ENCODE measurements around the gene VPREB3.
A peak's percentile ranks its signal among the peaks of the same experiment; 100 is the strongest.
"Not testable (repeated sequence)": the region's sequence is repeated elsewhere in the genome, so short reads cannot be mapped to it uniquely, and the experiment has no call there.

The VPREB3 gene

DNA sequence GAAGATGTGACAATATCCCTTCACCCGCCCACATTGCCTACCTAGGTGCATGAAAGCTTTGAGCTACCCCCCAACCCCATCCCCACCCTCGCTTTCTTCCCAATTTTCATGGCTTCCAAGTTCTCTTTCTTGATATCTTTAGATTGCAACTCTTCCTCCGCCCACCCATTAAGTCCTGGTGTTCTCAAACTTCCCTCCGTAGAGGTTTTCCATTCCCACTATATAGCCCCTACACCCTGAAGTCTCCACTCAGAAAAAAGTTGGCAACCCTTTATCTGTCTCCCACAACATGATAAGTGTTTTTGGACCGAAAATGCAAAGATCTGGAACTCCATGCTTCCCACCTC, 3.9 kb downstream of the VPREB3 start:
- DNase-seq (ENCODE audit: low read depth, low spot score), result no peak
- peak overlapping the region; percentile 82 for H3K4me3 ChIP-seq (ENCODE audit: low read length)

DNA sequence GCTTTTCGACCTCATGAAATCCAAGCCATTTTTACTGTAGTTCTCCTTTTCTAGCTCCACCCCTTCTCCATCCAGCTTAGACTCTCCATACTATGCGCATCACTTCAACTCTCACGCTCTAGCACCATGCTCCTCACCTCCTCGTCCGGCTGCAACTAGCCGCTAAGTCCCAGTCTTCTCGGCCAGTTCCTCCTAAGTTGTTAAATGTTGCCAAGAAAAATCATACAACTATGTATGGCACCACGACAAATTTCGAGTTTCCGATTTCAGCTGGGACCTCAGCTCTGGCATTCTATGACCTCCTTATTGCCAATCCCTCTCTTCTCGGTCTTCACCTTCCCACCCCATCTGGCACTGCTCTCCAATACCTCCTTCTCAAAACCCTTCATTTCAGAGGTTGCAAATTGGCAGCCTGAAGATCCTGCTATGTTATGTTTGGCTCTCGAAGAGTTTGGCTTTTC, 4.4 kb downstream of the VPREB3 start:
- H3K4me3 ChIP-seq (ENCODE audit: low read length), result peak overlapping the region; percentile 82
- no peak for DNase-seq (ENCODE audit: low read depth, low spot score)

DNA sequence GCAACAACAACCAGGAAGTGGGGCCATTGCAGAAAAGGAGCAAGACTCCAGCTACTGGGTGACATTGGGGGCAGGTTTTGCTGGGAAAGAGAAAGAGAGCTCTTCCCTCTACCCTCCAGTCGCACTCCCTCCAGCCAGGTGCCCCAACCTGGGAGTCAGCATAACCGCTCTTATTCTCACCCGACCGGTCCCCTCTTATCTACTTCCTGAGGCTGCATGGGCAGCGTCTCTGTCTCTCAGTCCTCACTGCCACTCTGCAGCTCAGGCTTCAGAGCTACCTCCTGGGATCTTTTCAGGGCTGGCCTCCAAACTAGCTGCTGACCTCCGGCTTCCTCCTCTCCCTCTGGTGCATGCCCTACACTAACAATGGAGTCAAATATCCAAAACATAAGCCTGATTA, 8.4 kb downstream of the VPREB3 start:
- no peak overlapping the region for H3K4me3 ChIP-seq (ENCODE audit: low read length)
- DNase-seq (ENCODE audit: low read depth, low spot score), result no peak

DNA sequence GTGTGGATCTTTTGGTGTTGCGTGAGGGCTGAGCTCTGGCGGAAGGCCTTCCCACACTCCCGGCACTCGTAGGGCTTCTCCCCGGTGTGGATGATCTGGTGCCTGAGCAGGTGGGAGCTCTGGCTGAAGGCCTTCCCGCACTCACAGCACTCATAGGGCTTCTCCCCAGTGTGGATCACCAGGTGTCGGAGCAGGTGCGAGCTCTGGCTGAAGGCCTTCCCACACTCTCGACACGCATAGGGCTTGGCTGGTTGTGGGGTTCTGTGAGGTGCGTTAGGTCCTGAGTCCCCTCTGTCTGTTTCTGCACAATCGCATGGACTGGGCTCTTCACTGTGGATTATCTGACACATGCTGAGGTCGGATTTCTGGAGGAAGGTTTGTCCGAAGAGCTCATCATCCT, 9.7 kb downstream of the VPREB3 start:
- no peak overlapping the region for H3K4me3 ChIP-seq (ENCODE audit: low read length)
- no peak for DNase-seq (ENCODE audit: low read depth, low spot score)

DNA sequence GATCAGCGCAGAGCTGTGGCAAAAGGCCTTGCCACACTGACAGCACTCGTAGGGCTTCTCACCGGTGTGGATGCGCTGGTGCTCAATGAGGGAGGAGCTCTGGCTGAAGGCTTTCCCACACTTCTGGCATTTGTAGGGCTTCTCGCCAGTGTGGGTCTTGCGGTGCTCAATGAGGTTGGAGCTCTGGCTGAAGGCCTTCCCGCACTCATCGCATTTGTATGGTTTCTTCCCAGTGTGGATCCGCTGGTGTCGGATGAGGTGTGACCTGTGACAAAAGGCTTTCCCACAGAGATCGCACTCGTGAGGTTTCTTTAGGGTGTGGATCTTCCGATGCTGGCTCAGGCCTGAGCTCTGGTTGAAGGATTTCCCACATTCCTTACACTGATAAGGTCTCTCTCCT, 10.2 kb downstream of the VPREB3 start:
- no peak for DNase-seq (ENCODE audit: low read depth, low spot score)
- no peak overlapping the region for H3K4me3 ChIP-seq (ENCODE audit: low read length)

DNA sequence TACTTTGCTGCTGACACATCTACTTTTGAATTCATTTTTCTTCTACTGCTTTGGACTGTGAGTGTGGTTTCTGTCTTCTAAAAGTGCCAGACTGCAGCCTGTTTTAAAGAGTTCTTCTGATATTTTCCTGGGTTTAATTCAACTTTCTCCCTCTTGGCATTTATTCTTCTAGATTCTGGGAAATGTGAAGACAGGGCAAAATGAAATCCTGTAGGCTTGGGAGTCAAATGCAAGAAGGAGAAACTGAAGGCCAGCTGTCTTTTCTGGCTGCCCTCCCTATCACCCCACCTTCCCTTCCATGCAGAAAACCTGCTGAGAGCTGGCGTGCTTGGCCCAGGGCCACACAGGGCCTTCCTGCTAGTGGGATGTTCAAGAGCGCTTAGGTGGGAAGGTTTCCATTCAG, 10.9 kb downstream of the VPREB3 start:
- no peak overlapping the region for H3K4me3 ChIP-seq (ENCODE audit: low read length)
- no peak for DNase-seq (ENCODE audit: low read depth, low spot score)

DNA sequence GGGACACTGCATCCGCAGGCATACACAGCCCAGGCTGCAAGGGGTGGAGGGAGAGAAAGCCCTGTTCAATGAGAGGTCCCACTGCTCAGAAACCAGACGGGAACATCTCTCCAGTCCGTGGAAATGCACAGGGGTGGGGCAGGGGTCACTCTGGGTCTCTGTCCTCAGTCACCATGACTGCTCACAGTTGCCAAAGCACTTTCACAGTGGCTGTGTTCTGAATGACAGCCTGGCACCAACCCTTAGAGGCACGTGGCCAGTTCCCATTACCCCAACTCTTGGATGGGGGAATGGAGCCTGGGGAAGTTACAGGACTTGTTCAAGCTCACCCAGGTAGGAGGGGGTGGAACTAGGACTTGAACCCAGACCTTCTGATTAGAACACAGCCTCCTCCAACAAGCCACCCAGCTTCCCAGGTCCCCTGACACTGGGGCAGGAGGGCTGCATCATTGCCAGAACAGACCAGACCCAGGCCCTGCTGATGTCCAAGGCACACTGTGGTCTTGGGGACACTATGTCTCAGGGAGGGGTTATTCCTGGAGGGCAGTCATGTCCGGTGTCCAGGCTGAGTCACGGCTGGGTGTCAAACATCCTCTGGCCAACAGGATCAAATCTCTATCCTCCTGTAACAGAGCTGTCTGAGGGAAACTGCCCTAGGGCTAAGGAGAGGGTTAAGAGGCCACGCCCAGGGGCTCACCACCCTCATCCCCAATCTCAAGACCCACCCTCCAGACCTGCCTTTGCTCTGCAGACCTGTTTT, 11.5 kb downstream of the VPREB3 start:
- no peak for DNase-seq (ENCODE audit: low read depth, low spot score)
- no peak overlapping the region for H3K4me3 ChIP-seq (ENCODE audit: low read length)

DNA sequence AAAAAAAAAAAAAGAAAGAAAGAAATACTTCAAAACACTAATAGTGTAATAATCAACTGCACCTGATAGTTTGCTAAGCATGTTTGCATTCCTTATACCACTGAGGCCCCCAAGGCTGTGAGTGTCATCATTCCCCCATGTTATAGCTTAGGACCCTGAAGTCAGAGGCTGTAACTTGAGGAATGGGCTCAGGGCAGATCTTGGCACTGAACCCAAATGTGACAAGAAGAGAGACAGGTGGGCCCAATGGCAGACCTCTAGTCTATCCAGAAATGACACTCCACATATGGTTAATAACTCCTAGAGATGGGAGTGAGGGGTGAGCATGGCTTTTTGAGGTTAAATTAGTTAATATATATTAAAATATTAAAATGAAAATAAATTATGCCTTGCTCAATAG, 16.5 kb downstream of the VPREB3 start:
- no peak overlapping the region for H3K4me3 ChIP-seq (ENCODE audit: low read length)
- no peak for DNase-seq (ENCODE audit: low read depth, low spot score)

DNA sequence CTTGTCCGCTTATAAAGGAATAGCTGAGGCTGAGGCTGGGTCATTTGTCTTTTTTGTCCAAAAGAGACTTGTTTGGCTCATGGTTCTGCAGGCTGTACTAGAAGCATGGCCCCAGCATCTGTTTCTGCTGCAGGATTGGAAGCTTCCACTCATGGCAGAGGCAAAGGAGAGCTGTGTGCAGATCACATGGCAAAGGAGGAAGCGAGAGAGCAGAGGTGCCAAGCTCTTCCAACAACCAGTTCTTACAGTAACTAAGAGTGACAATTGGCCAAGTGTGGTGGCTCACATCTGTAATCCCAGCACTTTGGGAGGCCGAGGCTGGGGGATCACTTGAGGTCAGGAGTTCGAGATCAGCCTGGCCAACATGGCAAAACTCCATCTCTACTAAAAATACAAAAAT, 26.1 kb downstream of the VPREB3 start:
- not testable (repeated sequence) for DNase-seq (ENCODE audit: low read depth, low spot score)

DNA sequence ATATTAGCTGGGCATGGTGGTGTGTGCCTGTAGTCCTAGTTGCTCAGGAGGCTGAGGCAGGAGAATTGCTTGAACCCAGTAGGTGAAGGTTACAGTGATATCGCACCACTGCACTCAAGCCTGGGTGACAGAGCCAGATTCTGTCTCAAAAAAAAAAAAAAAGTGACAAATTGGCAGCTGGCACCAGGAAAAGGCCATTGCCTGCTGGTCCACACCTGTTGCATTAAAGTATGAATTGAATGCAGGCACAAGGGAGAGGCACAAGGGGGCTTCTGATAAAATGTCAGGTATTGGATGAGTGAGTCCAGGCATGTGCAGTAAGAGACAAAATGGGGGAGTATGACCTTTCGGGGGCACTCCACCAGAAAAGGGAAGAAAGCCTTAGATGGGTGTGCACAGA, 31.5 kb downstream of the VPREB3 start:
- no peak for DNase-seq (ENCODE audit: low read depth, low spot score)

More for the DNA sequence above, 26.1 kb downstream of the VPREB3 start:
- not testable (repeated sequence) for H3K4me3 ChIP-seq (ENCODE audit: low read length)

DNA sequence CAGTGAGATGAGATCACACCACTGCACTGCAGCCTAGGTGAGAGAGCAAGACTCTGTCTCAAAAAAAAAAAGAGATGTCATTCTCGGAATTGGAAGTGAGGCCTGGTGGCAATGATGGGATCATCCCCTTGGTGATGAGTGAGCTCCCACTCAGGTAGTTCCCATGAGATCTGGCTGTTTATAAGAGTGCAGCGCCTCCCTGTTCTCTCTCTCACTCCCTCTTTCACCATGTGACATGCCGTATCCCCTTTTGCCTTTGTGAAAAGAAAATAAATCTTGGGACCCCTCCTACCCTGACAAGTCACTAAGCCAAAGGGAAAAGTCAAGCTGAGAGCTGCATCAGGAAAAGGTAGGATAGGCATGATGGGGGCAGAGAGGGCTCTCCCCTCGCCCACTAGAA, 32.1 kb downstream of the VPREB3 start:
- no peak overlapping the region for H3K4me3 ChIP-seq (ENCODE audit: low read length)
- DNase-seq (ENCODE audit: low read depth, low spot score), result no peak

More for the DNA sequence above, 31.5 kb downstream of the VPREB3 start:
- no peak overlapping the region for H3K4me3 ChIP-seq (ENCODE audit: low read length)

DNA sequence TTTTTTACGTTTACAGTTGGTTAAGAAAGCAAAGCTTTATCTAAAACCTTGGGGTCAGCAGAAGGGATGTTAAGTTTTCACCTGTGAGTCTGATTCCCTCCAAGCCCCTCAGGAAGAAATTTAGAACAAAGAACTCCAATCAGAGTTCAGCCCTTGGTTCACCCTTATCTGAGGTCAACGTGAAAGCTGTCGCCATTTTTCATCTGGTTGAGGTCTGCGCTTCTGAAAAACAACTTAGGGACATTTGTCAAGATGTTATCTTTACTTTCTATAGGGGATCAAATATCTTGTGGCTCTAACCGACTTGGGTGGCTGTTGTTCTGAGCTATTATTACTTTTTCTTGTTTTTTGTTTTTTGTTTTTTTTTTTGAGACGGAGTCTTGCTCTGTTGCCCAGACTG, 33.4 kb downstream of the VPREB3 start:
- H3K4me3 ChIP-seq (ENCODE audit: low read length), result no peak overlapping the region
- DNase-seq (ENCODE audit: low read depth, low spot score), result no peak

DNA sequence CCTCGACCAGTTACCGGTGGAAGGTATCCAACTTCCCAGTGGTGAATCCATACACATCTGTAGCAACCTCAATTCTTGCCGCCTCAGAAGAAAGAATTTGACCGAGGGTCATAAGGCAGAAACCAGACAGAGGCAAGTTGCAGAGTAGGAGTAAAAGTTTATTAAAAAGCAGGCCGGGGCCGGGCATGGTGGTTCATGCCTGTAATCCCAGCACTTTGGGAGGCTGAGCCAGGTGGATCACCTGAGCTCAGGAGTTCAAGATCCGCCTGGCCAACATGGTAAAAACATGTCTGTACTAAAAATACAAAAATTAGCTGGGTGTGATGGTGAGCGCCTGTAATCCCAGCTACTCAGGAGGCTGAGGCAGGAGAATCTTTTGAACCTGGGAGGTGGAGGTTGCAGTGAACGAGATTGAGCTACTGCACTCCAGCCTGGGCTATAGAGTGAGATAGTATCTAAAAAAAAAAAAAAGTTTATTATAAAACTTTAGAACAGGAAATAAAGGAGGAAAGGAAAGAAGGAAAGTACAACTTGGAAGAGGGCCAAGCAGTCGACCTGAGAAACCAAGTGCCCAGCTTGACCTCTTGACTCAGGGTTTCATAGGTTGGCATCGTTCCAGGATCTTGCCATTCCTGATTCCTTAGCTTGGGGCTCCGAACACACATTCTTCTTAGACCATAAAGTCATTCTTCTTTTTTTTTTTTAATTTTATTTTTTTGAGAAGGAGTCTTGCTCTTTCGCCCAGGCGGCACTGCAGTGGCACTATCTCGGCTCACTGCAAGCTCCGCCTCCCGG, 35.7 kb downstream of the VPREB3 start:
- H3K4me3 ChIP-seq (ENCODE audit: low read length), result no peak overlapping the region
- no peak for DNase-seq (ENCODE audit: low read depth, low spot score)

DNA sequence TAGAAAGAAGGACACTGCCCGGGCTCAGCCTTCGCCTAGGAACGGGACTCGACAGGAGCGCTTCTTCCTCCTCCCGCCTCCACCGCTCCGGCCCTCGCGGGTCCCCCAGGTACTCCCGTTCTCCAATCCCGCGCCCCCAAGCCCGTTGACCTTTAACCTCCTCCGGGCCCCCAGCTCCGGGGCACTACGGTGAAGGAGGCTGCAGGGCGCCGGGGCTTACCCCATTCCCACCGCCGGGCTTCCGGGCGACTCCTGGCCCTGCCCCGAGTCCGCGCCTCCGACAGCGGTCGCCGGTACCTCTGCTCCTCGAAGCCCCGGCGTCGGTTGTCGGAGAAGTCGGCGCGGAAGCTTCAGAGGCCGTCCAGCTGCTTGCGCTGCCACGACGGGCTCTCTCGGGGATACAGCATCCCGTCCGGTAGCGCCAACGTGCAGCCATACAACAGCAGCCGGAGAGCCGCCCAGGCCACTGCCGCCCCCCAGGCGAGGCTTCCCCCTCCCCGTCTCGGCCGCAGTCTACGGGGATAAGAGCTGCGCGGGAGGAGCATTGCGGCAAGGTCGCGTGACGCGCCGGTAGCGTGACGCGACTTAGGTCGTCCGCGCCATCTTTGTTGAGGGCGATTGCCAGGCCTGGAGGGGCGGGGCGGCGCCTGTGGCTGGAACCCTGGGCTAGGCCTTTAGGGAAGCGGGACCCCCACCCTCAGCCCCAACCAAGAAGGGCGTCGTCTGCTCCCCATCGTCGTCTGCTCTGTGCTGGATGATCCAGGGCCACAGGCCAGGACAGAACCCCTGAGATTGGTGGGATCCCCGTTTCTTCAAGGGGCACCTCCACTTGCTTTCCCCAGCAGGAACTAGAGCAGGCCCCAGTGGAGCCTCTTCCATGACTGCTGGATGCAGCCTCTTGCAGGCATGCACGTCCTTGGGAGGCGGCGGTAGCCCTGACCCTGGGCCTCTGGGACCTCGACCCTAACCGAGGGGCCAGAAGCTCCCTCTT, 37.1 kb downstream of the VPREB3 start:
- H3K4me3 ChIP-seq (ENCODE audit: low read length), result peak overlapping the region; percentile 79
- peak; percentile 88 for DNase-seq (ENCODE audit: low read depth, low spot score)

DNA sequence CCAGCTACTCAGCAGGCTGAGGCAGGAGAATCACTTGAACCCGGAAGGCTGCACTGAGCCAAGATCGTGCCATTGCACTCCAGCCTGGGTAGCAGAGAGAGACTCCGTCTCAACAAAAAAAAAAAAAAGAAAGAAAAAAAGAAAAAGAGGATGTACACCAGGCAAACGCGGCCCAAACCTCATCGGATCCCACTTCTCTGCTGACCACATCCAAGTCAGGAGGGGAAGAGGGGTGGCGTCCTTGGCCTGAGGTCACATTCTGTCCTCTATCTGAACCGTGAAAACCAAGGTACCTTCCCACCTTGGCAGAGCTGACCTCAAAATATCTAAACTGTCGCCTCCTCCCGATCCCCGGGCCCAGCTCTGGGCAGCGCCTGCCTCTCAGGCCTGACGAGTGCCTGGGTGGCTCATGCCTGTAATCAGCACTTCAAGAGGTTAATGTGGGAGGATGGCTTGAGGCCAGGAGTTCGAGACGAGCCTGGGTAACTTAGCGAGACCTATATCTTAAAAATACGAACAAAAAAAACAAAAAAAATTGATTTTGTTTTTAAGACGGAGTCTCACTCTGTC, 38.3 kb downstream of the VPREB3 start:
- DNase-seq (ENCODE audit: low read depth, low spot score), result no peak

DNA sequence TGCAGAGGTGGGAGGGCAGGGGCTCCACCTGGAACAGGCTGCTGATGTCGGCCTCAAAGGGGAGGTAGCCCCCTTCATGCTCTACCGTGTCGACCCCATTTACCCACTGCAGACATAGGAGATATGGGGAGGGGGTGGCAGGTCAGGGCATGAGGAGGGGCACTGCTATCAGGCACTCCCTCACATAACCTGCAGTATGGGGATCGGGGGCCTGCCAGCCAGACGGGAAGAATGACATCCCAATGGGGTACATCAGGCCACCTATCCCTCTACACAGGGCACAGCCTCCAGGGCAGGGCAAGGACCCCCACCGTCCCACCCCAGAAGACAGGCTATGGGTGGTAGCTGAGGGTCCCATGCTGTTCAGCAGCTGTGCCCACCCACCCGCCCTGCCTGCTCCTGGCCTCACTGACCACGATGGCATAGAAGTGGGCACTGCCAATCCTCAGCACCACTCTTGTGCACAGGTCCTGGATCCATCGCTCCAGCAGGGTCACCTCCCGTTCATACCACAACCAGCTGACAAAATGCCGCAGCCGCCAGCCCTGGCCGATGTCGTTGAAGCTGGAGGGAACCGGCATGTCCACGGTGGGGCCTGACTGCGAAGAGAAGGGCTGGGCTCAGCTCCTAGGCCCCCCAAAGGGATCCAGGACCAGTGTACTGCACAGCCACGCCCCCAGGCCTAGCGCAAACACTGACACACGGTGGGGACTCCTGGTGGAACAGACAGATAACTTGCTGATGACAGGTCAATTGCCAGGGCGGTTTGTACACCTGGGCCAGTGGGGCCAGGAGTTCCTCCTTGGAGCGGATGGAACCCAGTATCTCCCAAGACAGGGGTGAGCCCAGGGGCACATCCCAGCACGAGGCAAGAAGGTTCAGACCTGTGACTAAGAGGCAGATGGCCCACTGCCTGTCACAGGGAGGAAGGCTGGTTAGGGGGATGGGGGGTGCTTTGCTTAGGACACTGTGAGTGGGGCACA, 39.3 kb downstream of the VPREB3 start:
- no peak for DNase-seq (ENCODE audit: low read depth, low spot score)

More for the DNA sequence above, 38.3 kb downstream of the VPREB3 start:
- H3K4me3 ChIP-seq (ENCODE audit: low read length), result peak overlapping the region; percentile 79

DNA sequence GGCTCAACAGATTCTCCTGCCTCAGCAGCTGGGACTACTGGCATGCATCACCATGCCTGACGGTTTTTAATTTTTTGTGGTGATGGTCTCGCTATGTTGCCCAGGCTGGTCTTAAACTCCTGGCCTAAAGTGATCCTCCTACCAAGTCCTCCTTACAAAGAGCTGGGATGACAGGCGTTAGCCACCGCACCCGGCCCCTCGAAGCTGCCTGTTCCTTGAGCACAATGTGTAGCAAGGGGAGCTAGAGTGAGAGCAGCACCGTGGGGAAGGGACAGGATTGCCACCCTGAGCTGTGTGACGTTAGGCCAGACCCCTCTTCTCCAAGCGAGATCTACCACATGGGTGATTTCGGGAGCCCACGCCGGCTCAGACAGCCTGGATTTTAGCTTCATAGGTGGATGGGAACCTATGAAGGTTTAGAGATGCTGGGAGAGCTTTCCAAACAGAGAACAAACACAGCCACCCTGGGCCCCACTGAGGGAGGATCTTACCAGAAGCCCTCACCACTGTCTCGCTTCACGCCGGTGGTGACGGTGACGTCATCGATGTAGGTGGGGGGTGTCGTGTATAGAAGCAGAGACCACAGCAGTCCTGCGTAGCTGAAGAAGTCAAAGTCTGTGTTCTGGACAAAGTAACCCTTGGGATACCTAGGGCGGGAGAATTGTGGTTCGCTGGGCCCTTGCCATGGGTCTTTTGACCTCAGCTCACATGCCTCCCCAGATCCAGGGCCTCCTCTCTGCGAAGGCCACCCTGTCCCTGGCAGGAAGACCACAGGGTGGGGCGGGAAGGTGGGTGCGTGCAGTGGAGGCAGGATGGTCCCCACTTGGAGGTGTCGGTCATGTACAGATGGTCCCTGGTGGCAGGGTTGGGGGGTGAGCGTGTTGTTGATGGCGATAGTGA, 40.3 kb downstream of the VPREB3 start:
- H3K4me3 ChIP-seq (ENCODE audit: low read length), result no peak overlapping the region
- DNase-seq (ENCODE audit: low read depth, low spot score), result no peak

More for the DNA sequence above, 39.3 kb downstream of the VPREB3 start:
- H3K4me3 ChIP-seq (ENCODE audit: low read length), result no peak overlapping the region

Measured in Jurkat, Clone E6-1 (cell line).